ENCODE results near the gene TSEN54.
A peak's percentile ranks its signal among the peaks of the same experiment; 100 is the strongest.

Gene TSEN54

DNA sequence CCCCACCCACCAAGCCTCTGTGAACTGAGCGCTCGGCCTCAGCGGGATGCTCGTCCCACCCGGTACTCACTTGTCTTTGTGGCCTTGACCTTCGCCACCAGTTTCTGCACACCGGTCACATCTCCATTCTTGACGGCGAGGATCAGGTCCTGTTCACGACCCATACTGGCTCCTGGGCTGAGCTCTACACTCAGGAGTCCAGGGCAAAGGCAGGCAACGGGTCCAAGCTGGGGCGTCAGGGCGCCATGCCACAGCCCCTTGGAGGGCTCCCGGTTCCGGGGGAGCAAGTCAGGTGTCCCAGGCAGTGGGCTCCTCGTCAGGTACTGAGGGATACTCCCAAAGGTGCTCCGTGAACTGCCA is 2.7 kb upstream of the TSEN54 start:
- H3K27me3 ChIP-seq (ENCODE audit: insufficient read depth, poor library complexity, severe bottlenecking), result no peaks in the 10 kb centered on the region
- no peak overlapping the region for H3K4me3 ChIP-seq (ENCODE audit: severe bottlenecking)
- TF ChIP-seq, protein P1, sequence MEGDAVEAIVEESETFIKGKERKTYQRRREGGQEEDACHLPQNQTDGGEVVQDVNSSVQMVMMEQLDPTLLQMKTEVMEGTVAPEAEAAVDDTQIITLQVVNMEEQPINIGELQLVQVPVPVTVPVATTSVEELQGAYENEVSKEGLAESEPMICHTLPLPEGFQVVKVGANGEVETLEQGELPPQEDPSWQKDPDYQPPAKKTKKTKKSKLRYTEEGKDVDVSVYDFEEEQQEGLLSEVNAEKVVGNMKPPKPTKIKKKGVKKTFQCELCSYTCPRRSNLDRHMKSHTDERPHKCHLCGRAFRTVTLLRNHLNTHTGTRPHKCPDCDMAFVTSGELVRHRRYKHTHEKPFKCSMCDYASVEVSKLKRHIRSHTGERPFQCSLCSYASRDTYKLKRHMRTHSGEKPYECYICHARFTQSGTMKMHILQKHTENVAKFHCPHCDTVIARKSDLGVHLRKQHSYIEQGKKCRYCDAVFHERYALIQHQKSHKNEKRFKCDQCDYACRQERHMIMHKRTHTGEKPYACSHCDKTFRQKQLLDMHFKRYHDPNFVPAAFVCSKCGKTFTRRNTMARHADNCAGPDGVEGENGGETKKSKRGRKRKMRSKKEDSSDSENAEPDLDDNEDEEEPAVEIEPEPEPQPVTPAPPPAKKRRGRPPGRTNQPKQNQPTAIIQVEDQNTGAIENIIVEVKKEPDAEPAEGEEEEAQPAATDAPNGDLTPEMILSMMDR (IDR thresholded peaks at IDR 0.05; ENCODE audit: poor library complexity, severe bottlenecking), result no peak
- H3K27ac ChIP-seq (ENCODE audit: poor library complexity, severe bottlenecking), result peak overlapping the region; percentile 73
- ATAC-seq (ENCODE audit: low read depth) (no peak), DNase-seq (ENCODE audit: low spot score) (no peak)
- H3K36me3 ChIP-seq (ENCODE audit: low read depth), result peaks cover 48% of the 10 kb centered on the region
- peaks cover 9% of the 10 kb centered on the region for H3K4me1 ChIP-seq (ENCODE audit: insufficient read depth, poor library complexity, severe bottlenecking)
- no peaks in the 10 kb centered on the region for H3K9me3 ChIP-seq (ENCODE audit: severe bottlenecking)

DNA sequence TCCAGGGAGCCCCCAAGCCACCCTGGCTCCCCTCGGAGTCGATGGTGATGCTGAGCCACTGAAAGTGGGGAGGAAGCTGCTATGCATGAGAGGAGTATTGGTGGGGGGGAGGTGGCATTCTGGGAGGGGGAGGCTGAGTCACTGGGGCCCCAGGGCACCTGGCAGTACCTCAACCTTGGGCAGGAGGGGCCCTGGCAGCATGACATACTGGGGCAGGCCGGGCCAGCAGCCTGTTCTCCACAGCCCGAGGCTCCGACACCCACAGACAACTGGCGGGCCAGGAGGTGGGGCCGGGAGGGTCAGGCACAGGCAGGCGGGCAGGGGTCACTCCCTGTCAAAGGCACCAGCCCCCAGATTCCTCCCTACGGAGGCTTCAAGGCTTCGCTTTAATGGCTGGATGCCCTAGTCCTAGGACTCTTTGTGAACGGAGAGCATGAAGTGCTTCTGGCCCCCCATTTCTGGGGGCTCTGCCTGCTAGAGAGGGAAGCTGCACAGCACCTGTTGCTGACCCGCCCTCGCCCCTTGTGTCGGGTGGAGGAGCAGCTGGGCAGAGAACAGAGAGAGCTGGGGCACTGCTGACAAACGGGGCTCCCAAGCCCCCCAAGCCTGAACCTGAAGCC is 1.9 kb upstream of the TSEN54 start:
- TF ChIP-seq, protein P1 (IDR thresholded peaks at IDR 0.05; ENCODE audit: poor library complexity, severe bottlenecking), result no peak
- H3K36me3 ChIP-seq (ENCODE audit: low read depth), result peaks cover 56% of the 10 kb centered on the region
- H3K27me3 ChIP-seq (ENCODE audit: insufficient read depth, poor library complexity, severe bottlenecking), result no peaks in the 10 kb centered on the region
- DNase-seq (ENCODE audit: low spot score), result peak; percentile 90
- H3K4me1 ChIP-seq (ENCODE audit: insufficient read depth, poor library complexity, severe bottlenecking), result peaks cover 6% of the 10 kb centered on the region
- H3K27ac ChIP-seq (ENCODE audit: poor library complexity, severe bottlenecking), result peak overlapping the region; percentile 73
- peak overlapping the region; percentile 98 for H3K4me3 ChIP-seq (ENCODE audit: severe bottlenecking)
- H3K9me3 ChIP-seq (ENCODE audit: severe bottlenecking), result no peaks in the 10 kb centered on the region
- peak; percentile 52 for ATAC-seq (ENCODE audit: low read depth)

DNA sequence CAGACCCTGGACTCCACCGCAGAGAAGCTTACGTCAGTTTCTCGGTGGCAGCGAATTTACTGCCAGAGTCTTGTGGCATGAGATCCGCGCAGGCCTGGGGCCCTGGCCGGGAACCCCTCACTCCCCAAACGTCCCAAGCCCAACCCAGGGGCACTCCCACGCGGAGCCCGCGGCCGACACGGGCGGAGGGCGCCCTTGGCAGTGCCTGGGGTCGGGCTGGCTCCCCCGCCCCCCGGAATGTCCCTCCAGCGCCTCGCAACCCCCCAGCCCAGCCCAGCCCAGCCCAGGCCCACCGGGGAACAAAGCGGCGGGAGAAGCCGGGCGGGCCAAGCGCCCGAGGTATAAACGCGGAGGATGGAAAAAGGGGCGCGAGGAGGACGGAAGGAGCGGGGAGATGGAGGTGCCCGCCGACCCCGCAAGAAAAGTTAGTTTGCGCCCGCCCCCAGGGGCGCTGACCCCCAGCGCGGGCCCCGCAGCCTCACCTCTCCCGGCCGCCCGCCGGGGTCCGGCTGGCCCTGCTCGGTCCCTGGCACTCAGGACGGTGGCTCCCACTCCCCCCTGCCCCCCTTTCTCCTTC is 1.3 kb upstream of the TSEN54 start:
- peaks cover 6% of the 10 kb centered on the region for H3K4me1 ChIP-seq (ENCODE audit: insufficient read depth, poor library complexity, severe bottlenecking)
- peak overlapping the region; percentile 73 for H3K27ac ChIP-seq (ENCODE audit: poor library complexity, severe bottlenecking)
- TF ChIP-seq, protein P1 (IDR thresholded peaks at IDR 0.05; ENCODE audit: poor library complexity, severe bottlenecking), result no peak

DNA sequence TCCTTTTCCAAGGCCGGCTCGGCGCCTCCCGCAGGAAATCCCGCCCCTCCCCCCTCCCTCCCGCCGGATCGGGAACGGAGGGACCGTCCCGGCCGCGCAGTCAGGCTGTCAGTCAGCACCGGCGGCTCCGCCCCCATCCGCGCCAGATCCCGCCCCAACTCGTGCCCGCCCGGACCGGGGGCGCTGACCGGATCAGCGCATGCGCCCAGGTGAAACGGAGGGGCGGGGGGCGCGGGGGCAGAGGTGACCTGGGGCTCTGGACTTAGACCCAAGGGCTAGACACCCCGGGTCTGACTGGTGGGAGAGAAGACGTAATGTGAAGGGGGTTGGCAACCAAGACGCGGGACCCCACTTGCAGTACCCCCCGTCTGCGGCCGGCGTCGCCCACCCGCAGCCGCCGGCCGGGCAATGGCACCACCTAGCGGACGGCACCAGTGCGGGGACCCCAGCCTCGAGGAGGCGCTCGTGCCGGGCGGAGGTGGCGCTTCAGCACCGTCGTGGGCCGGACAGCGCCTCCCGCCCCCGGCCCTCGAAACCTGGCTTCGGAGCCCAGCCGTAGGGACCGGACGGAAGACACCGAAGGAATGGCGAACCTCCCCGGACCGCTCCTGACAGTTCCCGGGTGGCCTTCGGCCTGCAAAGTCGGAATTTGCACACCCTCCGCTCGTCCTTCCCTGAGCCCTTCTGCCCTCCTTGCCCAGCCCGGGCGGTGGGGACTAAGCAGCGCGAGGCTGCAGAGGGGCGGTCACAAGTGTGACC is 653 bp upstream of the TSEN54 start, which contains the start of gene CASKIN2:
Gene CASKIN2 (minus strand): TSS at position 42 of the 759 bp plus-strand sequence. CDS start 1,733 bp downstream, outside the sequence.
- H3K27ac ChIP-seq (ENCODE audit: poor library complexity, severe bottlenecking), result peak within 1 kb of the TSS; percentile 73
- H3K4me3 ChIP-seq (ENCODE audit: severe bottlenecking), result peak within 1 kb of the TSS; percentile 98
- DNase-seq (ENCODE audit: low spot score), result peak; percentile 96
- peak; percentile 63 for ATAC-seq (ENCODE audit: low read depth)
- TF ChIP-seq, protein P1 (IDR thresholded peaks at IDR 0.05; ENCODE audit: poor library complexity, severe bottlenecking), result peak; percentile 99
- H3K36me3 ChIP-seq (ENCODE audit: low read depth), result peaks cover 51% of the 10 kb centered on the region
- H3K4me1 ChIP-seq (ENCODE audit: insufficient read depth, poor library complexity, severe bottlenecking), result peaks cover 6% of the 10 kb centered on the region
- H3K9me3 ChIP-seq (ENCODE audit: severe bottlenecking), result no peaks in the 10 kb centered on the region
- H3K27me3 ChIP-seq (ENCODE audit: insufficient read depth, poor library complexity, severe bottlenecking), result no peaks in the 10 kb centered on the region

More for the DNA sequence above, 1.3 kb upstream of the TSEN54 start:
- DNase-seq (ENCODE audit: low spot score) (peak; percentile 56), ATAC-seq (ENCODE audit: low read depth) (no peak)
- H3K27me3 ChIP-seq (ENCODE audit: insufficient read depth, poor library complexity, severe bottlenecking), result no peaks in the 10 kb centered on the region
- peak overlapping the region; percentile 98 for H3K4me3 ChIP-seq (ENCODE audit: severe bottlenecking)
- H3K36me3 ChIP-seq (ENCODE audit: low read depth), result peaks cover 57% of the 10 kb centered on the region
- no peaks in the 10 kb centered on the region for H3K9me3 ChIP-seq (ENCODE audit: severe bottlenecking)
